ENCODE data around the gene CFTR.
"Not testable (repeated sequence)": the region's sequence is repeated elsewhere in the genome, so short reads cannot be mapped to it uniquely, and the experiment has no call there.

The CFTR gene

GRCh38 chr7:117689406-117689805 is 209.6 kb downstream of the CFTR start:
- no peak for DNase-seq (ENCODE audit: low spot score)

GRCh38 chr7:117690147-117690546 is 210.3 kb downstream of the CFTR start:
- DNase-seq (ENCODE audit: low spot score): no peak

- no peak for DNase-seq (ENCODE audit: low spot score)
Observed at GRCh38 chr7:117692338-117692737, 212.5 kb downstream of the CFTR start.

- no peak for DNase-seq (ENCODE audit: low spot score)
Observed at GRCh38 chr7:117698018-117698417, 218.2 kb downstream of the CFTR start.

- DNase-seq (ENCODE audit: low spot score): no peak
Observed at GRCh38 chr7:117704063-117704462, 224.2 kb downstream of the CFTR start.

- no peak for DNase-seq (ENCODE audit: low spot score)
Observed at GRCh38 chr7:117705630-117706029, 225.8 kb downstream of the CFTR start.

GRCh38 chr7:117706210-117706609 is 226.4 kb downstream of the CFTR start:
- DNase-seq (ENCODE audit: low spot score): no peak

- no peak for DNase-seq (ENCODE audit: low spot score)
Observed at GRCh38 chr7:117707080-117707479, 227.3 kb downstream of the CFTR start.

GRCh38 chr7:117708173-117708572 is 228.3 kb downstream of the CFTR start:
- not testable (repeated sequence) for DNase-seq (ENCODE audit: low spot score)

- DNase-seq (ENCODE audit: low spot score): no peak
Observed at GRCh38 chr7:117711556-117711955, 231.7 kb downstream of the CFTR start.

- DNase-seq (ENCODE audit: low spot score): no peak
Observed at GRCh38 chr7:117715784-117716445, 236.1 kb downstream of the CFTR start.

- no peak for DNase-seq (ENCODE audit: low spot score)
Observed at GRCh38 chr7:117716707-117717299, 237.0 kb downstream of the CFTR start.

- DNase-seq (ENCODE audit: low spot score): no peak
Observed at GRCh38 chr7:117717357-117717756, 237.5 kb downstream of the CFTR start.

All from ecto neural progenitor cell (in vitro differentiated cells).